ENCODE results near the gene ZNF628. TPM values are rescaled to one million over a fixed set of nuclear protein-coding genes. Genes with fewer than 3 reads are reported as not detected.

The ZNF628 gene
- total RNA-seq, 1 experiment from 2014 or later, result 1.1 TPM

DNA sequence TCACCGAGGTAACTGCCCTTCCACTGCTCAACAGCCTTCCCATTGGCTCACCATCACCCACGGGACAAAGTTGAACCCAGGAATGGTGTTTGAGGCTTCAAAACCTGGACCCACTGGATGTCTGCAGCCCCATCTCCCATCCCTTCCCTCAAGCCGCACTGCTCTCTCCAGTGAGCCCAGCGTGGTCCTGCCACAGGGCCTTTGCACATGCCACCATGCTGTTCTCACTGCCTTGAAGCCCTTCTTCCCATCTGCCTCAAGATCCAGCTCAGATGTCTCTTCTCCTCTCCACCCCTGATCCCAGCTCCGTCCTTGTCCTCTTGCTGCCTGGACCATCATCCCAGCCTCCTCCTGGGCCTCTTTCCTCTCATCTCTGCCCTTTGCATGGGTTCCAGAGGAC, 37.4 kb upstream of the ZNF628 start:
- Histone ChIP-seq H3K4me2 (ENCODE audit: low read depth, low read length, poor library complexity, severe bottlenecking) (no peak overlapping the region), H2AFZ (ENCODE audit: low read length) (no peak overlapping the region), H3K9ac (ENCODE audit: low read length) (no peak overlapping the region), H3K79me2 (ENCODE audit: low read length) (no peaks in the 10 kb centered on the region), H3K27ac (ENCODE audit: low read length) (no peak overlapping the region), H4K20me1 (ENCODE audit: insufficient read depth, low read depth, low read length) (no peaks in the 10 kb centered on the region), H3K36me3 (ENCODE audit: insufficient read depth, low read length) (no peaks in the 10 kb centered on the region), H3K9me3 (ENCODE audit: low read length) (no peaks in the 10 kb centered on the region; the same call in 1 of the 2 replicates), H3K4me1 (ENCODE audit: low read length) (no peaks in the 10 kb centered on the region), H3K9me2 (replicated peaks; ENCODE audit: insufficient read depth, low read length) (no peaks in the 10 kb centered on the region), H3K4me3 (ENCODE audit: low read length) (no peak overlapping the region), H3K27me3 (ENCODE audit: low read length) (no peaks in the 10 kb centered on the region)
- DNase-seq, result no peak

DNA sequence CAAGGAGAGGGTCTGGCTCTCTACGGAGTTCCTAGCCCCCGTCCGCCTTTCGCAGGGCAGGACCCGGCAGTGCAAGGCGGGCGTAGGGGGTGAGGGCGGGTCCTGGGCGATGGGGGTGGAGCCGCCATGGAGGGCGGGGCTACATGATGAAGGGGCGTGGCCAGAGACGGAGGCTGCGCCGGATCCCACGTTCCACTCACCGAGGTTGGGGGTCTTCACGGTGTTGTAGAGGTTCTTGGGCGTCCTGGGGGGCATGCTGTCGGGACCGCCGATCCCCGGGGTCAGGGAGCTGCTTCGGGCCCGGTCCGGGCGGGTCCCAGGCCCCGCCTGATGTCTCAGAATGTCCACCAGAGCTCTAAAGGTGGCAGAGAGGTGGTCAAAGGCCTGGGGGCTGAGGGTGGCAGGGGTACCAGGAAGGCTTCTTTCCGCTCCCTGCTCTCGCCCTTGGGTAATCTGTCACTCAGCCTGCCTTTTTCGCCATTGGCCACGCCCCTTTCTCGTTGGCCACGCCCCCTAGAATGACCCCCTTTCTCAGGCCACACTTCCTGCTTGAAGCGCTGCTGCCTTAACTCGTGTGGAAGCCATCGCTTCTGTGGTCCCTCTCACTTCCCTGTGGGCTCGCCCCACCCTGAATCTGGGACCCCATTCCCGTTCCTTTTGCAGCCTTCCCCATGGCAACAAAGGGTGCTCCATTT, 35.9 kb upstream of the ZNF628 start:
- H3K4me1 ChIP-seq (ENCODE audit: low read length), result no peaks in the 10 kb centered on the region
- no peaks in the 10 kb centered on the region for H3K36me3 ChIP-seq (ENCODE audit: insufficient read depth, low read length)
- no peaks in the 10 kb centered on the region for H4K20me1 ChIP-seq (ENCODE audit: insufficient read depth, low read depth, low read length)
- no peak overlapping the region for H3K4me2 ChIP-seq (ENCODE audit: low read depth, low read length, poor library complexity, severe bottlenecking)
- H3K27ac ChIP-seq (ENCODE audit: low read length), result no peak overlapping the region
- no peaks in the 10 kb centered on the region for H3K79me2 ChIP-seq (ENCODE audit: low read length)
- DNase-seq, result no peak
- no peaks in the 10 kb centered on the region for H3K9me2 ChIP-seq (replicated peaks; ENCODE audit: insufficient read depth, low read length)
- H3K9ac ChIP-seq (ENCODE audit: low read length), result no peak overlapping the region
- no peaks in the 10 kb centered on the region for H3K27me3 ChIP-seq (ENCODE audit: low read length)
- no peak overlapping the region for H2AFZ ChIP-seq (ENCODE audit: low read length)
- no peaks in the 10 kb centered on the region for H3K9me3 ChIP-seq (ENCODE audit: low read length)
- H3K4me3 ChIP-seq (ENCODE audit: low read length), result no peak overlapping the region

DNA sequence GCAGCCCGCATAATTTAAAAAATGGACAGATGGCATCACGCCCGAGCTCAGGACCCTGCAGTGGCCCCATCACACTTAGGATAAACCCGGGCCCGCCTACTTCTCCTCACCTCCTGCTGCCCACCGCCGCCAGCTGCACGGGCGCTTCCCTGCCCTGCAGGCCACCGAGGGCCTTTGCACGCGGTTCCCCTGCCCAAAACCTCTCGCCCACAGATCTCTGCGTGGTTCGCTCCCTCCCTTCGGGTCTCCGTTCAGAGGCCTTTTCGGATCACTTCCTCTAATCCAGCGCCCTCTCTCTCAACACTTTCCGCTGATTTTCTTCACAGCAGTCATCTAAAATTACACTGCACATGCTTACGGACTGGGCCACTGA, 35.1 kb upstream of the ZNF628 start:
- Histone ChIP-seq H4K20me1 (ENCODE audit: insufficient read depth, low read depth, low read length) (no peaks in the 10 kb centered on the region), H3K27ac (ENCODE audit: low read length) (no peak overlapping the region), H3K4me2 (ENCODE audit: low read depth, low read length, poor library complexity, severe bottlenecking) (no peak overlapping the region), H2AFZ (ENCODE audit: low read length) (no peak overlapping the region), H3K9me2 (replicated peaks; ENCODE audit: insufficient read depth, low read length) (no peaks in the 10 kb centered on the region), H3K4me3 (ENCODE audit: low read length) (no peak overlapping the region), H3K9me3 (ENCODE audit: low read length) (no peaks in the 10 kb centered on the region), H3K27me3 (ENCODE audit: low read length) (no peaks in the 10 kb centered on the region), H3K36me3 (ENCODE audit: insufficient read depth, low read length) (no peaks in the 10 kb centered on the region), H3K9ac (ENCODE audit: low read length) (no peak overlapping the region), H3K4me1 (ENCODE audit: low read length) (no peaks in the 10 kb centered on the region), H3K79me2 (ENCODE audit: low read length) (no peaks in the 10 kb centered on the region)
- no peak for DNase-seq

DNA sequence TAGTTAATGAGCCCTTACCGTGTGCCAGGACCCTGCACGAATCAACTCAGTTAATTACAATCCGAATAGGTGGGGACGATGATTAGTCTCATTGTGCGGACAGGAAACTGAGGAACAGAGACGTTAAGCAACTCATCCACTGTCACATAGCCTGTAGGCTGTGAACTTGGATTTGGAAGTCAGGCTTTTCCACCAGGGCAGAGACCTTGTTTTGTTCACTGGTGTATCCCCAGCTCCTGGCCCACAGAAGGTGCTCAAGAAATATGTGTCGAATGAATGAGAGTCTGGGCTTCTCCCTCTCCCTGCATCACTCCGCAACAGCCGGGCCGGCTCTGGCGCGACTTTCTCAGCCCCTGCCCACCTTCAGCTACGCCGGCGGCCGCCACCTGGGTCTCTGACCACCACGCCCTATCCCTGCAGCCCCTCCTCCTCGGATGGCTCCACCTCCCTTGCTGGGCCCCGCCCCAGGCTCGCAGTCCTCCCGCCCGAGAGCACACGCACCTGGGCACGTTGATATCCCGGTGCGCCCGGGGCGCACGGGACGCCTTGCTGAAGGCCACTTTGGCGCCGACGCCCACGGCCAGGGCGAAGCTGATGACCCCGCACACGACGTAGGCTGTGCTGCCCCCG, 34.6 kb upstream of the ZNF628 start:
- DNase-seq, result no peak
- H3K4me1 ChIP-seq (ENCODE audit: low read length), result no peaks in the 10 kb centered on the region
- H3K4me3 ChIP-seq (ENCODE audit: low read length), result no peak overlapping the region
- no peak overlapping the region for H3K27ac ChIP-seq (ENCODE audit: low read length)
- no peaks in the 10 kb centered on the region for H3K79me2 ChIP-seq (ENCODE audit: low read length)
- no peaks in the 10 kb centered on the region for H4K20me1 ChIP-seq (ENCODE audit: insufficient read depth, low read depth, low read length)
- H3K27me3 ChIP-seq (ENCODE audit: low read length), result no peaks in the 10 kb centered on the region
- no peaks in the 10 kb centered on the region for H3K9me3 ChIP-seq (ENCODE audit: low read length)
- no peak overlapping the region for H2AFZ ChIP-seq (ENCODE audit: low read length)
- H3K36me3 ChIP-seq (ENCODE audit: insufficient read depth, low read length), result no peaks in the 10 kb centered on the region
- H3K9me2 ChIP-seq (replicated peaks; ENCODE audit: insufficient read depth, low read length), result no peaks in the 10 kb centered on the region
- H3K4me2 ChIP-seq (ENCODE audit: low read depth, low read length, poor library complexity, severe bottlenecking), result no peak overlapping the region
- H3K9ac ChIP-seq (ENCODE audit: low read length), result no peak overlapping the region

DNA sequence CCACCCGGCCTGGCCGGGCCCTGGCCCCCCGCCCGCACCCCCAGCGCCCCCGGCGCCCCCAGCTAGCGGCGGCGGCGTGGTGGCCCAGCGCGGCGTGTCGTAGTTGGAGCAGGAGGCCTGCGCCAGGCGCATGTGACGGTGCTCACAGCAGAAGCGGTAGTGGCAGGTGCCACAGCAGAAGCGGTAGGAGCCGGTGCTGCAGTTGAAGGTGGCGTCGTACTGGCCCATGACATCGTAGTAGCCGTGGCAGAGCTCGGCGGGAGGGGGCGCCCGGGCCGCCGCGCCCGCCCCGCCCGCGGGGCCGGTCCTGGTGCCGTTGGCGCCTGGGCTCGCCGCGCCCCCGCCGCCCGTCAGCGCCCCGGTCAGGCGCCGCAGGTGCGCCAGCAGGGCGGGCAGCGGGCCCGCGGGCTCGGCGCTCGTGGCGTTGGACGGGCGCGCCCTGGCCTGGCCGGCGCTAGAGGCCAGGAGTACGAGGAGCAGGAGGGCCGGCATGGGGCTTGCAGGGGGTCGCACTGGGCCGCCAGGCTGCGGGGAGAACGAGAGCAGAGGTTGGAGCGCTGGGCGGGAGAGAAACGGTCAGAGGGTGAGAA, 34.0 kb upstream of the ZNF628 start:
- no peaks in the 10 kb centered on the region for H3K79me2 ChIP-seq (ENCODE audit: low read length)
- H3K4me3 ChIP-seq (ENCODE audit: low read length), result no peak overlapping the region
- H3K9me2 ChIP-seq (replicated peaks; ENCODE audit: insufficient read depth, low read length), result no peaks in the 10 kb centered on the region
- H3K36me3 ChIP-seq (ENCODE audit: insufficient read depth, low read length), result no peaks in the 10 kb centered on the region
- H3K27ac ChIP-seq (ENCODE audit: low read length), result no peak overlapping the region
- H4K20me1 ChIP-seq (ENCODE audit: insufficient read depth, low read depth, low read length), result no peaks in the 10 kb centered on the region
- H3K4me1 ChIP-seq (ENCODE audit: low read length), result no peaks in the 10 kb centered on the region
- no peaks in the 10 kb centered on the region for H3K27me3 ChIP-seq (ENCODE audit: low read length)
- H3K4me2 ChIP-seq (ENCODE audit: low read depth, low read length, poor library complexity, severe bottlenecking), result no peak overlapping the region
- no peak overlapping the region for H2AFZ ChIP-seq (ENCODE audit: low read length)
- DNase-seq, result no peak
- H3K9me3 ChIP-seq (ENCODE audit: low read length), result no peaks in the 10 kb centered on the region
- no peak overlapping the region for H3K9ac ChIP-seq (ENCODE audit: low read length)

DNA sequence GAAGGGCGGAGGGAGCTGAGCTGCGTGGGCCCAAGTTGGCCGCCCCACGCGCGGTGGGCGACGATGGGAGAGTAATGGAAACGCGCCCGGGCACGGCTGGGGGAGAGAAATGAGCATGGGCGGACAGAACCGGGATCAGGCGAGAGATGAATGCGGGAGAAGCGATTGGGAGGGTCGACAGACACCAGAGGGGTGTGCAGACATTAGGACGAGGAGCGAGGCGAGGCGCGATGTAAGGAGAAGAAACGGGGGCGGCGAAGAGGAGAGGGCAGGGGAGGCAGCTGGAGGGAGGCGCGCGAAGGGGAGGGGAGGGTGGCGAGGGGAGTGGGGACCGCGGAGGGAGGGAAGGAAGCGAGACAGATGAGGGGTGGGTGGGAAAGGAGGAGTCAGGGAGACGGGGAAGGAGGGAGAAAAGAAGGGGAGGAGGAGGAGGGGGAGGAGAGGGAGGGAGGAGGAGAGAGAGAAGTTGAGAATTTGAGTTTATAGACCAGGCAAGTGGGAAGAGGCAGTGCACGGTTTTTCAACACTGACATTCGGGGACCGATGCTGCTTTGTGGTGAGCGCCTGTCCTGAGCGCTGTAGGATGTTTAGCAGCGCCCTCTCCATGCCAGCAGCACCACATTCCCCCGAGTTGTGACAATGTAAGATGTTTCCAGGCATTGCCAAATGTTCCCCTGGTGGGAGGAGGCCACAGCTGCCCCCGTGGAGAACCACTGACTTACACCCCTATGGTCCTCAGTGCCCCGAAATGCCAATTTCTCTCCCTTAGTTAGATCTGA, 33.2 kb upstream of the ZNF628 start, which contains the start of gene SHISA7:
SHISA7 (minus strand) TSS at position 256 of the 779 bp plus-strand sequence. CDS start 437 bp downstream, outside the sequence.
- no peak within 1 kb of the TSS for H3K4me2 ChIP-seq (ENCODE audit: low read depth, low read length, poor library complexity, severe bottlenecking)
- no peak within 1 kb of the TSS for H3K4me3 ChIP-seq (ENCODE audit: low read length)
- no peaks in the 10 kb centered on the region for H3K27me3 ChIP-seq (ENCODE audit: low read length)
- H3K27ac ChIP-seq (ENCODE audit: low read length), result no peak within 1 kb of the TSS
- no peak within 1 kb of the TSS for H2AFZ ChIP-seq (ENCODE audit: low read length)
- H3K79me2 ChIP-seq (ENCODE audit: low read length), result no peaks in the 10 kb centered on the region
- H3K9me2 ChIP-seq (replicated peaks; ENCODE audit: insufficient read depth, low read length), result no peaks in the 10 kb centered on the region
- no peaks in the 10 kb centered on the region for H3K36me3 ChIP-seq (ENCODE audit: insufficient read depth, low read length)
- no peaks in the 10 kb centered on the region for H3K9me3 ChIP-seq (ENCODE audit: low read length)
- H3K9ac ChIP-seq (ENCODE audit: low read length), result no peak within 1 kb of the TSS
- no peak for DNase-seq
- no peaks in the 10 kb centered on the region for H3K4me1 ChIP-seq (ENCODE audit: low read length)
- no peaks in the 10 kb centered on the region for H4K20me1 ChIP-seq (ENCODE audit: insufficient read depth, low read depth, low read length)

DNA sequence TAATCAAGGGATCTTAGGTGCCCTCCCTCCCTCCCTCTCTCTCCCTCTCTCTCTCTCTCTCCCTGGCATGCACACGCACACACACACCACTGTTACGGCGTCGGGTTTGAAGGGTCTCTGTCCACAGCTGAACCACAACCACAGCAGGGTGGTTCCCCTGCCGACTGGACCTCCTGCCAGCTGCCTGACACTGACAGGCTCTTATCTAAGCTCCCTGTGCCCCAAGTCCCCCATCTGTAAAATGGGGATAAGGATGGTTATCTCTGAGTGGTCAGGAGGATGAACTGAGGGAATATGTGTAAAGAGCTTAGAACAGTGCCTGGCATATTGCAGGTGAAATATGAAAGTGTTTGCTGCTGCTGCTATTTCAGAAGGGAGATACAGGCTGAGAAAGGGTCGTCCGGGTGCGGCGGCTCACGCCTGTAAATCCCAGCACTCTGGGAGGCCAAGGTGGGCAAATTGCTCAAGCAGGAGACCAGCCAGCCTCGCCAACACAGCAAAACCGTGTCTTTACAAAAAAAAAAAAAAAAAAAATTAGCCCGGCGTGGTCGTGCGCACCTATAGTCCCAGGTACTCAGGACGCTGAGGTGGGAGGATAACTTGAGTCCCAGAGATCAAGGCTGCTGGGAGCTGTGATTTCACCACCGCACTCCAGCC, 32.5 kb upstream of the ZNF628 start:
- DNase-seq, result no peak
- Histone ChIP-seq H3K4me2 (ENCODE audit: low read depth, low read length, poor library complexity, severe bottlenecking) (no peak overlapping the region), H3K9me2 (replicated peaks; ENCODE audit: insufficient read depth, low read length) (no peaks in the 10 kb centered on the region), H3K36me3 (ENCODE audit: insufficient read depth, low read length) (no peaks in the 10 kb centered on the region), H3K79me2 (ENCODE audit: low read length) (no peaks in the 10 kb centered on the region), H3K9me3 (ENCODE audit: low read length) (no peaks in the 10 kb centered on the region), H3K4me3 (ENCODE audit: low read length) (no peak overlapping the region), H3K27me3 (ENCODE audit: low read length) (no peaks in the 10 kb centered on the region), H2AFZ (ENCODE audit: low read length) (no peak overlapping the region), H4K20me1 (ENCODE audit: insufficient read depth, low read depth, low read length) (no peaks in the 10 kb centered on the region), H3K9ac (ENCODE audit: low read length) (no peak overlapping the region), H3K27ac (ENCODE audit: low read length) (no peak overlapping the region), H3K4me1 (ENCODE audit: low read length) (no peaks in the 10 kb centered on the region)

DNA sequence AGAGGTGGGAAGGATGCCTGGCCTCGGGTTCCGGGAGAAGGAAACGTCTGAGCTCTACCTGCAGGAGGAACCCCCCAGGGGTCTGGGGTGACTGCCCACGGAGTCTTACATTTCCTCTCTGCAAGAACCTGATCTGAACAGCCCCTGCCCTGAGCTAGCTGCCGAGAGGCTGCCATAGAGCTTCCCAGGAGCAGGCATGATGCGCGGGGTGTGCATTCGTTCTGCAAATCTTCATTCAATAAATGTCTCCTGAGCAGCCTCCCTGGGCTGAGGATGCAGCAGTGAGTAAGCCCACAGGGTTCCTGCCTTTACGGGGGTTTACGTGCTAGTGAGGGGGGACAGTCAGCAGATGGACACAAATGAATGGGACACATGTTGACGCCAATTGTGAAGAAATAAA, 31.8 kb upstream of the ZNF628 start:
- no peak overlapping the region for H2AFZ ChIP-seq (ENCODE audit: low read length)
- H3K27ac ChIP-seq (ENCODE audit: low read length), result no peak overlapping the region
- no peak overlapping the region for H3K4me2 ChIP-seq (ENCODE audit: low read depth, low read length, poor library complexity, severe bottlenecking)
- no peaks in the 10 kb centered on the region for H3K9me3 ChIP-seq (ENCODE audit: low read length)
- no peaks in the 10 kb centered on the region for H3K9me2 ChIP-seq (replicated peaks; ENCODE audit: insufficient read depth, low read length)
- H3K9ac ChIP-seq (ENCODE audit: low read length), result no peak overlapping the region
- H3K27me3 ChIP-seq (ENCODE audit: low read length), result no peaks in the 10 kb centered on the region
- H3K4me3 ChIP-seq (ENCODE audit: low read length), result no peak overlapping the region
- no peaks in the 10 kb centered on the region for H3K79me2 ChIP-seq (ENCODE audit: low read length)
- DNase-seq, result no peak
- H4K20me1 ChIP-seq (ENCODE audit: insufficient read depth, low read depth, low read length), result no peaks in the 10 kb centered on the region
- no peaks in the 10 kb centered on the region for H3K36me3 ChIP-seq (ENCODE audit: insufficient read depth, low read length)
- H3K4me1 ChIP-seq (ENCODE audit: low read length), result no peaks in the 10 kb centered on the region
